HG03135 (cell line): ENCODE data around the gene KIF6.
"Not testable (repeated sequence)": the region's sequence is repeated elsewhere in the genome, so short reads cannot be mapped to it uniquely, and the experiment has no call there.

Source experiments
- ATAC-seq: cut with Tn5 transposase; IDR thresholded peaks from one replicate; pipeline ENCODE4 v1.9.1; 2021; ENCODE audit warnings: mild to moderate bottlenecking, moderate library complexity; ENCODE audit not compliant: unreplicated experiment

The KIF6 gene

GRCh38 chr6:39298061-39298460 is 427.1 kb downstream of the KIF6 start:
- no peak for ATAC-seq

GRCh38 chr6:39296745-39297640 is 428.2 kb downstream of the KIF6 start:
- ATAC-seq = no peak

GRCh38 chr6:39295611-39296011 is 429.6 kb downstream of the KIF6 start:
- no peak for ATAC-seq

- ATAC-seq = no peak
These were observed 430.3 kb downstream of the KIF6 start for GRCh38 chr6:39294899-39295298.

GRCh38 chr6:39294133-39294532 is 431.1 kb downstream of the KIF6 start:
- ATAC-seq = no peak

- no peak for ATAC-seq
These were observed 432.6 kb downstream of the KIF6 start for GRCh38 chr6:39292637-39293036.

GRCh38 chr6:39289490-39289889 is 435.7 kb downstream of the KIF6 start:
- no peak for ATAC-seq

- ATAC-seq = no peak
These were observed 437.6 kb downstream of the KIF6 start for GRCh38 chr6:39287601-39288000.

GRCh38 chr6:39286596-39286995 is 438.6 kb downstream of the KIF6 start:
- not testable (repeated sequence) for ATAC-seq

- no peak for ATAC-seq
These were observed 442.4 kb downstream of the KIF6 start for GRCh38 chr6:39282774-39283173.

GRCh38 chr6:39281312-39281980 is 443.8 kb downstream of the KIF6 start:
- no peak for ATAC-seq

- no peak for ATAC-seq
These were observed 444.9 kb downstream of the KIF6 start for GRCh38 chr6:39280247-39280731.
